GM06990 (cell line): Measurements from ENCODE around the gene RHOU.

Experiments
- DNase-seq: peaks from one replicate; pipeline ENCODE4 v3.0.0-alpha.2; 2011; ENCODE audit not compliant: insufficient read length; ENCODE audit errors: extremely low read depth
- H3K27me3 ChIP-seq: replicated peaks from 2 replicates; pipeline ENCODE4 v1.6.0; 2011; ENCODE audit warnings: low read length; ENCODE audit not compliant: control insufficient read depth, insufficient read depth
- H3K36me3 ChIP-seq: 2 replicates; pipeline ENCODE4 v1.5.1; 2011; ENCODE audit warnings: low read length; ENCODE audit not compliant: control insufficient read depth, insufficient read depth
- H3K4me3 ChIP-seq: replicated peaks from 2 replicates; pipeline ENCODE4 v1.5.1; 2011; ENCODE audit warnings: low read depth, mild to moderate bottlenecking, control low read depth, low read length
- TF ChIP-seq, protein P1 (sequence below): IDR thresholded peaks from 2 replicates; pipeline ENCODE4 v1.5.1; 2011; ENCODE audit warnings: low read length, control low read depth, mild to moderate bottlenecking, inconsistent platforms; ENCODE audit not compliant: insufficient read depth, poor library complexity, severe bottlenecking

The RHOU gene

DNA sequence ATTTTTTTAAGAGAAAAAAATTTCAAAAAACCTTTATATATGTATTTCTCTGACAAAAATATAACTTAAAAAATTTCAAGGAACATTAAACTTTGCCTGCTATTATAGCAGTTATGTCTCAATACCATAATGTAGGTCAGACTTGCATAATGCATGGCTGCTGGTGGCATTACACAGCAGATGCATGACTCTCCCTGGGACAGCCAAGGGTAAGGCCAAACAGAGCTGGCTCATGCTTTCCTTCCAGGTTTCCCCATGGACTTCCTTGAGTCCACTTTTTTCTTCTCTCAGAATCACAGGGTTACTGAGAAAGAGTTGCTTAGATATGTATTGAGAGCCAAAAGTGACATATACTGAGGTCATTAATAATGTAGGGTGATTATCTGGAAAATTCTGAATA is 43.7 kb downstream of the RHOU start:
- H3K27me3 ChIP-seq: peaks cover 3% of the 10 kb centered on the region
- DNase-seq: no peak
- H3K4me3 ChIP-seq: no peak overlapping the region
- no peaks in the 10 kb centered on the region for H3K36me3 ChIP-seq
- TF ChIP-seq, protein P1, sequence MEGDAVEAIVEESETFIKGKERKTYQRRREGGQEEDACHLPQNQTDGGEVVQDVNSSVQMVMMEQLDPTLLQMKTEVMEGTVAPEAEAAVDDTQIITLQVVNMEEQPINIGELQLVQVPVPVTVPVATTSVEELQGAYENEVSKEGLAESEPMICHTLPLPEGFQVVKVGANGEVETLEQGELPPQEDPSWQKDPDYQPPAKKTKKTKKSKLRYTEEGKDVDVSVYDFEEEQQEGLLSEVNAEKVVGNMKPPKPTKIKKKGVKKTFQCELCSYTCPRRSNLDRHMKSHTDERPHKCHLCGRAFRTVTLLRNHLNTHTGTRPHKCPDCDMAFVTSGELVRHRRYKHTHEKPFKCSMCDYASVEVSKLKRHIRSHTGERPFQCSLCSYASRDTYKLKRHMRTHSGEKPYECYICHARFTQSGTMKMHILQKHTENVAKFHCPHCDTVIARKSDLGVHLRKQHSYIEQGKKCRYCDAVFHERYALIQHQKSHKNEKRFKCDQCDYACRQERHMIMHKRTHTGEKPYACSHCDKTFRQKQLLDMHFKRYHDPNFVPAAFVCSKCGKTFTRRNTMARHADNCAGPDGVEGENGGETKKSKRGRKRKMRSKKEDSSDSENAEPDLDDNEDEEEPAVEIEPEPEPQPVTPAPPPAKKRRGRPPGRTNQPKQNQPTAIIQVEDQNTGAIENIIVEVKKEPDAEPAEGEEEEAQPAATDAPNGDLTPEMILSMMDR: no peak

GRCh38 chr1:228781161-228781808 is 46.0 kb downstream of the RHOU start:
- no peak for DNase-seq
- H3K27me3 ChIP-seq: peaks cover 2% of the 10 kb centered on the region
- no peaks in the 10 kb centered on the region for H3K36me3 ChIP-seq
- no peak overlapping the region for H3K4me3 ChIP-seq
- TF ChIP-seq, protein P1: no peak

DNA sequence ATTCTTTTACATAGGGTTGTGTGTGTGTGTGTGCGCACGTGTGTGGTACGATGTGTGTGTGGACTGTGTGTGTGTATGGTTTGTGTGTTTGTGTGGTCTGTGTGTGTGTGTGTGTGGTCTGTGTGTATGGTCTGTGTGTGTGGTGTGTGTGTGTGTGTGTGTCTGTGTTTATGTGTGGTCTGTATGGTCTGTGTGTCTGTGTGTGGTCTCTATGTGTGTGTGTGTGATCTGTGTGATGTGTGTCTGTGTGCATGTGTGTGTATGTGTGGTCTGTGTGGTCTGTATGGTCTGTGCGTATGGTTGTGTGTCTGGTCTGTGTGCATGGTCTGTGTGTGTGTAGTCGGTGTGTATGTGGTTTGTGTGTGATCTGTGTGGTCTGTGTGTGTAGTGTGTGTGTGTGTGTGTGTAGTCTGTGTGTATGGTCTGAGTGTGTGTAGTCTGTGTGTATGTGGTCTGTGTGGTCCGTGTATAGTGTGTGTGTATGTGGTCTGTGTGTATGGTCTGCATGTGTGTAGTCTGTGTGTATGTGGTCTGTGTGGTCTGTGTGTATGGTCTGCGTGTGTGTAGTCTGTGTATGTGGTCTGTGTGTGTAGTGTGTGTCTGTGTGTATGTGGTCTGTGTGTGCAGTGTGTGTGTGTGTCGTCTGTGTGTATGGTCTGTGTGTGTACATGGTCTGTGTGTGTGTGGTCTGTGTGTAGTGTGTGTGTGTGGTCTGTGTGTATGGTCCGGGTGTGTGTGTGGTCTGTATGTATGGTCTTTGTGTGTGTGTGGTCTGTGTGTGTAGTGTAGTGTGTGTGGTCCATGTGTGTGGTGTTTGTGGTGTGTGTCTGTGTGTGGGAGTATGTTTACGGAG is 46.8 kb downstream of the RHOU start:
- H3K36me3 ChIP-seq: no peaks in the 10 kb centered on the region
- no peak for DNase-seq
- TF ChIP-seq, protein P1: no peak
- no peak overlapping the region for H3K4me3 ChIP-seq
- H3K27me3 ChIP-seq: no peaks in the 10 kb centered on the region; the same call in 1 of the 2 replicates

GRCh38 chr1:228782662-228783417 is 47.6 kb downstream of the RHOU start:
- Histone ChIP-seq H3K36me3 (no peaks in the 10 kb centered on the region), H3K4me3 (no peak overlapping the region), H3K27me3 (no peaks in the 10 kb centered on the region; the same call in 1 of the 2 replicates)
- no peak for DNase-seq
- TF ChIP-seq, protein P1: no peak

DNA sequence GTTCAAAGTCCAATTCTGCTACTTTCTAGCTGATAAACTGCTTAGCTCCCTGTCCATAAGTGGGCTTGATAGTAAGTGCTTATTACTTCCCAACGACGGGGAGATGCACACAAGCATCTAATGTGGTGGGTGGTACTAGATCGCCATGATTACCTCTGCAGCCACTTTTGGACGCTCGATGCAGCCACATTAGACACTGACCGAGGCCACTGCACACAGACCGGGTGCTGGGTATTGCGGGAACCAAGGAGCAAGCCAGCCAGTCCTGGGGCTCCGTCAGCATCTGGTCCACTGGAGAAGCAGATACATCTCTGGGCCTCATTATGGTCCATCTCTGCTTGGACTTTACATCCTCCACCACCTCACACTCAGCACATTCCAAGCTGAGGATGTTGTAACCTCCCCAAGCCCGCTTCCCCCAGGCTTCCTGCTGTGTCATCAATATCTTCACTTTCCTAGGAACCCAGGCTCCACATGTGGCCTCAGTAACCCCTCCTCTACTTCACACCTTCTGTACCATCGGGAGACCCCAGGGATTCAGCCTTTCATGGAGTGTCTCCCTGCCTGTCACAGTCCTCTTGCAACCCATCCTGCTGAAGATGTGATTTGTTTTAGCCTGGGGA is 48.2 kb downstream of the RHOU start:
- H3K4me3 ChIP-seq: no peak overlapping the region
- TF ChIP-seq, protein P1: no peak
- H3K27me3 ChIP-seq: no peaks in the 10 kb centered on the region; the same call in 1 of the 2 replicates
- DNase-seq: no peak
- H3K36me3 ChIP-seq: no peaks in the 10 kb centered on the region
